Uterus (tissue), 2 donors: ENCODE data around the gene CFAP61.

ENCODE experiments used
- CTCF ChIP-seq, 4 experiments: fragments of 200-600 bp in 2 of 4; fragments of 450-650 bp in 2 of 4; sonication (generic) in 2 of 4; IDR thresholded peaks; one replicate each; pipeline ENCODE4 v1.5.1; 2016 to 2019; ENCODE audit warnings: antibody characterized with exemption in 4 of 4, mild to moderate bottlenecking in 2 of 4, moderate library complexity in 1 of 4
- POLR2A ChIP-seq, 2 donors: fragments of 450-650 bp; IDR thresholded peaks; one replicate each; pipeline ENCODE4 v1.6.1; 2016; ENCODE audit warnings: antibody characterized with exemption in 2 of 2, mild to moderate bottlenecking in 1 of 2, moderate library complexity in 1 of 2

GRCh38 chr20:20404633-20405032 is 352.3 kb downstream of the CFAP61 start:
- TF ChIP-seq CTCF (IDR thresholded peaks at IDR 0.05) (no peak), POLR2A (IDR thresholded peaks at IDR 0.05) (no peak)
